SK-N-MC (cell line): ENCODE results near the gene AUTS2.

Experiments used
- EZH2 ChIP-seq: fragments of 200-600 bp; sonication (generic); IDR thresholded peaks from one replicate; pipeline ENCODE4 v1.6.1; 2017; ENCODE audit warnings: antibody characterized with exemption
- FOXP2 ChIP-seq: optimal IDR thresholded peaks from 2 replicates; pipeline ENCODE3; 2011; ENCODE audit warnings: mild to moderate bottlenecking, moderate library complexity; ENCODE audit not compliant: insufficient read depth; ENCODE audit errors: extremely low read length, control extremely low read depth
- POLR2AphosphoS5 ChIP-seq: IDR thresholded peaks from 2 replicates; pipeline ENCODE4 v1.6.1; 2012; ENCODE audit warnings: mild to moderate bottlenecking, low read depth, low read length, borderline replicate concordance

DNA sequence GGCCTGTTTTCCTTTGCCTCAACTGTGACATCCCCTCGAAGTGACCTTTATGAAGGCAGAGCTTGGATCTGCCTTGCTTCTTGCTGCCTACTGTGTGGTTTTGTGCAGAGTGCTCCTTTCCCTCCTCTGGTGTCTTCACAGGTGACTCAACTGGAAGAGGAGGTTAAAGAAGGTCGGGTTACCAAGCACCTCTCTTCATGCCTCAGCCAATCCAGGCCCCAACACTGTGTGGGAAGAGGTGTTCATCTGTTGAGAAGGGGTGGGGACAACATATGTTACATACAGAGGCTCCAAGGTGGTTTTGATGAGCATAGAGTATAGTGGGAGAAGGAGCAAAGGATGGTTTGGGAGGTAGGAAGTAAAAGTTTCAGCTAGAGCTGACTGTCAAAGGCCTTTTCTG lies 155.7 kb downstream of the AUTS2 start:
- TF ChIP-seq POLR2AphosphoS5 = no peak
- no peak for TF ChIP-seq EZH2
- no peak for TF ChIP-seq FOXP2
